Fibroblast of lung (primary cell): ENCODE results near the gene ST8SIA6.

ENCODE experiments used
- CTCF ChIP-seq, 2 donors: IDR thresholded peaks in 1 of 2; conservative IDR thresholded peaks in 1 of 2; 1 replicate in 1 of 2; 2 replicates in 1 of 2; pipeline ENCODE4 v1.5.1; 2011 to 2012; ENCODE audit warnings: low read length in 2 of 2, control low read depth in 1 of 2, inconsistent platforms in 1 of 2, low read depth in 1 of 2, mild to moderate bottlenecking in 1 of 2
- EZH2 ChIP-seq: IDR thresholded peaks from 2 replicates; pipeline ENCODE4 v1.5.1; 2012; ENCODE audit warnings: low read length, control low read depth, mild to moderate bottlenecking; ENCODE audit errors: missing control alignments

- TF ChIP-seq CTCF (conservative IDR thresholded peaks at IDR 0.05 in 1 of 2, IDR thresholded peaks at IDR 0.05 in 1 of 2; ENCODE audit: low read depth in 1 of 2, low read length in 2 of 2) (no peak), EZH2 (no peak)
Observed at GRCh38 chr10:17415046-17415658, 39.2 kb downstream of the ST8SIA6 start.
